Cardiac muscle cell (in vitro differentiated cells and primary cell): Measurements from ENCODE around the gene ITIH5. TPM values are rescaled to one million over a fixed set of nuclear protein-coding genes. Genes with fewer than 3 reads are reported as not detected.

Experiments used
- DNase-seq, 2 donors: peaks; one replicate each; pipeline versions ENCODE4 v3.0.0 to v3.0.0-alpha.2; 2010 to 2017; ENCODE audit warnings: low read depth in 1 of 2, low spot score in 1 of 2
- H3K27ac ChIP-seq: fragments of 200-600 bp; sonication (generic); 2 replicates; pipeline ENCODE4 v1.5.1; 2016
- H3K27me3 ChIP-seq: fragments of 200-600 bp; sonication (generic); 2 replicates; pipeline ENCODE4 v1.6.0; 2016; ENCODE audit warnings: control low read depth
- H3K36me3 ChIP-seq: fragments of 200-600 bp; sonication (generic); 2 replicates; pipeline ENCODE4 v1.5.1; 2016; ENCODE audit warnings: control low read depth
- H3K4me1 ChIP-seq: fragments of 200-600 bp; sonication (generic); 2 replicates; pipeline ENCODE4 v1.8.1; 2017; ENCODE audit warnings: low read depth, mild to moderate bottlenecking, mixed run types
- H3K4me3 ChIP-seq: fragments of 200-600 bp; sonication (generic); 2 replicates; pipeline ENCODE4 v1.5.1; 2016; ENCODE audit warnings: mild to moderate bottlenecking
- H3K9me3 ChIP-seq: fragments of 200-600 bp; sonication (generic); 2 replicates; pipeline ENCODE4 v1.5.1; 2017; ENCODE audit warnings: low read depth, mild to moderate bottlenecking, control low read depth
- polyA plus RNA-seq: library from polyadenylated mRNA; unstranded; fragments of >200 nt; fragmentation: Nextera tagmentation; extraction: Ambion mirVana; gene quantifications from 2 replicates; pipeline ENCODE4 v1.2.1, GENCODE V29; 2016
- total RNA-seq: library from RNA; depleted of rRNA; stranded (reverse); fragments of >200 nt; gene quantifications from 2 replicates; pipeline ENCODE4 v1.2.3, GENCODE V29; 2016
- TF ChIP-seq, protein P1 (sequence below): IDR thresholded peaks from 2 replicates; pipeline ENCODE4 v1.5.1; 2012; ENCODE audit warnings: low read depth, mild to moderate bottlenecking, low read length

ITIH5 gene
- total and polyA plus RNA-seq, 2 experiments from 2014 or later: 0.11 to 0.60 TPM

GRCh38 chr10:7525314-7526016 is 141.3 kb downstream of the ITIH5 start:
- DNase-seq: peak; percentile 84 to 85
- Histone ChIP-seq H3K36me3 (no peaks in the 10 kb centered on the region), H3K4me1 (no peaks in the 10 kb centered on the region), H3K4me3 (no peak overlapping the region), H3K27me3 (no peaks in the 10 kb centered on the region), H3K9me3 (no peaks in the 10 kb centered on the region), H3K27ac (no peak overlapping the region)
- TF ChIP-seq, protein P1, sequence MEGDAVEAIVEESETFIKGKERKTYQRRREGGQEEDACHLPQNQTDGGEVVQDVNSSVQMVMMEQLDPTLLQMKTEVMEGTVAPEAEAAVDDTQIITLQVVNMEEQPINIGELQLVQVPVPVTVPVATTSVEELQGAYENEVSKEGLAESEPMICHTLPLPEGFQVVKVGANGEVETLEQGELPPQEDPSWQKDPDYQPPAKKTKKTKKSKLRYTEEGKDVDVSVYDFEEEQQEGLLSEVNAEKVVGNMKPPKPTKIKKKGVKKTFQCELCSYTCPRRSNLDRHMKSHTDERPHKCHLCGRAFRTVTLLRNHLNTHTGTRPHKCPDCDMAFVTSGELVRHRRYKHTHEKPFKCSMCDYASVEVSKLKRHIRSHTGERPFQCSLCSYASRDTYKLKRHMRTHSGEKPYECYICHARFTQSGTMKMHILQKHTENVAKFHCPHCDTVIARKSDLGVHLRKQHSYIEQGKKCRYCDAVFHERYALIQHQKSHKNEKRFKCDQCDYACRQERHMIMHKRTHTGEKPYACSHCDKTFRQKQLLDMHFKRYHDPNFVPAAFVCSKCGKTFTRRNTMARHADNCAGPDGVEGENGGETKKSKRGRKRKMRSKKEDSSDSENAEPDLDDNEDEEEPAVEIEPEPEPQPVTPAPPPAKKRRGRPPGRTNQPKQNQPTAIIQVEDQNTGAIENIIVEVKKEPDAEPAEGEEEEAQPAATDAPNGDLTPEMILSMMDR: peak; percentile 79

DNA sequence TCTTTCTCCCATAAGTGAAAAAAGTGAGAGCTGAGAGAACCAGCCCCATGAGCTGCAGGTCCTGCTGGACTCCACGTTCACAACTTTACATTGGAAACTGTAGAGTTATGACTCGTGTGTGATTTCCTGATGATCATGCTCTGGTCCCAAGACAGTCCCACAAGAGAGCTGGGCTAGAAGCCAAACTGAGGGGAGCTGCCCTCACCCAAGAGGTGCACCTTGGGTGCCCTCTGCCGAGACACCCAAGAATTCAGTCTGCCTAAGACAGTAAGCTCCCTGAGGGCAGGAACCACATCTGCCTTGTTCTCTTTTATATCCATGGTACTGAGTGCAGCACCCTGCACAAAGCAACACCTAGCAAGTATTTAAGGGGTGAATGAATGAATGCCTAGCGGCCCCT is 143.1 kb downstream of the ITIH5 start:
- H3K4me3 ChIP-seq: no peak overlapping the region
- no peaks in the 10 kb centered on the region for H3K4me1 ChIP-seq
- no peaks in the 10 kb centered on the region for H3K9me3 ChIP-seq
- no peak for DNase-seq
- no peaks in the 10 kb centered on the region for H3K27me3 ChIP-seq
- no peak overlapping the region for H3K27ac ChIP-seq
- no peaks in the 10 kb centered on the region for H3K36me3 ChIP-seq
- TF ChIP-seq, protein P1: no peak

GRCh38 chr10:7520507-7521485 is 146.0 kb downstream of the ITIH5 start:
- no peak for DNase-seq
- H3K27ac ChIP-seq: no peak overlapping the region
- H3K27me3 ChIP-seq: no peaks in the 10 kb centered on the region
- H3K4me3 ChIP-seq: no peak overlapping the region
- H3K4me1 ChIP-seq: no peaks in the 10 kb centered on the region
- no peaks in the 10 kb centered on the region for H3K36me3 ChIP-seq
- no peaks in the 10 kb centered on the region for H3K9me3 ChIP-seq
- TF ChIP-seq, protein P1: no peak

DNA sequence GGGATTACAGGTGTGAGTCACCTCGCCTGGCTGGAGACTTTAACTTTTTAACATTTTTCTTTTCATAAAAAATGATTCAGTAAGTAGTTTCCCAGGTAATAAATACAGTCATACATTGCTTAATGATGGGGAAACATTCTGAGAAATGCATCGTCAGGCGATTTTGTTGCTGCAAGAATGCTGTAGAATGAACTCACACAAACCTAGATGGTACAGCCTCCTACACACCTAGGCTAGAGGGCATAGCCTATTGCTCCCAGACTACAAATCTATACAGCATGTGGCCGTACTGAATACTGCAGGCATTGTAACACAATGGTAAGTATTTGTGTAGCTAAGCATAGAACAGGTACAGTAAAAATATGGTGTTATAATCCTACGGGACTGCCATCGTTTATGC is 147.4 kb downstream of the ITIH5 start:
- TF ChIP-seq, protein P1: no peak
- Histone ChIP-seq H3K4me1 (no peaks in the 10 kb centered on the region), H3K36me3 (no peaks in the 10 kb centered on the region), H3K4me3 (no peak overlapping the region), H3K27ac (no peak overlapping the region), H3K27me3 (no peaks in the 10 kb centered on the region), H3K9me3 (no peaks in the 10 kb centered on the region)
- DNase-seq: no peak

DNA sequence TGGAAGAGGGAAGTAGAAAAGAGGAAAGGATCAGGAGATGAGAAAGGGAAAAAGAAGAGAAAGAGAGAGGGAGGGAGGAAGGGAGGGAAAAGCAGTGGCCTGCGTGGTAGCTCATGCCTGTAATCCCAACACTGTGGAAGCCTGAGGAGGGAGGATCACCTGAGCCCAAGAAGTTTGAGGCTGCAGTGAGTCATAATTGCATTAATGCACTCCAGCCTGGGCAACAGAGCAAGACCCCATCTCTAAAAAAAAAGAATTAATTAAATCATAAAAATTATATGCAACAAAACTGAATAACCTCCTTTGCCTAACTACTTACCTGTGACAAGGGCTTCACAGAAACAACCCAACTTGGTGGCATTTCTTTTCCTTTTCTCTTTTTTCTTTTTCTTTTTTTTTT is 148.1 kb downstream of the ITIH5 start:
- H3K4me3 ChIP-seq: no peak overlapping the region
- no peak for DNase-seq
- H3K9me3 ChIP-seq: no peaks in the 10 kb centered on the region
- H3K36me3 ChIP-seq: no peaks in the 10 kb centered on the region
- H3K27ac ChIP-seq: no peak overlapping the region
- no peaks in the 10 kb centered on the region for H3K27me3 ChIP-seq
- no peaks in the 10 kb centered on the region for H3K4me1 ChIP-seq
- TF ChIP-seq, protein P1: no peak
